NAMALWA (cell line): ENCODE data around the gene GIPR.
"Not testable (repeated sequence)": the region's sequence is repeated elsewhere in the genome, so short reads cannot be mapped to it uniquely, and the experiment has no call there.

Experiments used
- DNase-seq: peaks from one replicate; pipeline ENCODE4 v3.0.0-alpha.2; 2015; ENCODE audit warnings: low spot score

The GIPR gene

GRCh38 chr19:45691516-45692186 lies 23.6 kb downstream of the GIPR start, which contains the start of gene SNRPD2:
Gene SNRPD2 (minus strand): TSS chr19:45691953. CDS start chr19:45691888, 65 bp downstream.
- DNase-seq: peak; percentile 96

- peak; percentile 100 for DNase-seq
Measured at GRCh38 chr19:45692187-45693105, 24.4 kb downstream of the GIPR start, which contains the start of gene QPCTL. Gene QPCTL (plus strand): TSS chr19:45692666. CDS start chr19:45692704, 38 bp downstream.

DNA sequence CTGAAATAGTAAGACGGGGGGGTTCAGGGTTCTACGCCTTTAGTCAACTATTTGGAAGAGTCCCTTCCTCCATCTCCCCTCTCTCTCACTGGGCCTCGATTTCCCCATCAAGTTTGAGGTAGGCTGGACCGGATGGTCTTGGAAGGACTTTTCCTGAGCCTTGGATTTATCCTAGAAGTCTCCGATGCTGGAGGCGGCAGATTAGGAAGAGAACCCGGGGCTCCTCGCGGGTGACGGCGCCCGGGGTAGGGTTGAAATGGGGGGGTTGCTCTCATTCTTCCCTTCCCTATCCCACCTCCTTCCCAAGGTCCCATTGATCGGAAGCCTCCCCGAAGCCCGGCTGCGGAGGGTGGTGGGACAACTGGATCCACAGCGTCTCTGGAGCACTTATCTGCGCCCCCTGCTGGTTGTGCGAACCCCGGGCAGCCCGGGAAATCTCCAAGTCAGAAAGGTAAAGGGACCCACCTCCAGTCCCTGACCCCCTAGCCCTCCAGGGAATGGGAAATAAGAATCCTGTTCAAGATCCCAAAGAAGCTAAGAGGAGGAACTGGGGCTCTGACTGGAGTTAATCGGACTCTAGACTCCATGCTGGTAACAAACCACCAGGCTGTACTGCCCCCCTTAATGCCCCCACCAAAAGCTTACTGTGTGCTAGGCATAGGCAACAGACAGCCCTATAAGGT lies 25.2 kb downstream of the GIPR start:
- DNase-seq: peak; percentile 81

- DNase-seq: no peak
Measured at GRCh38 chr19:45701676-45702075, 33.7 kb downstream of the GIPR start.

DNA sequence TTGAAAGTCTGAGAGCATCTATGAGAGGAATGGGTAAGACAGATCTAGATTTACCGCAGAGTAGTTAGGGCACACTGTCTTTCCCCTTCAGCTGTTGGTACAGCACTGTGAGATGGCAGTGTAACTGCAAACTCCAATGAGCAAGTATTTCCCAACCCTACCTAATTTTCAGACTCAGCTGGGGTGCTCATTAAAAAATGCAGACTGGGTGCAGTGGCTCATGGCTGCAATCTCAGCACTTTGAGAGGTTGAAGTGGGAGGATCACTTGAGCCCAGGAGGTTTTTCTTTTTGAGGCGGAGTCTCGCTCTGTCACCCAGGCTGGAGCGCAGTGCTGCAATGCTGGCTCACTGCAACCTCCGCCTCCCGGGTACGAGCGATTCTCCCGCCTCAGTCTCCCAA lies 37.1 kb downstream of the GIPR start:
- peak; percentile 38 for DNase-seq

GRCh38 chr19:45705710-45706415 lies 37.8 kb downstream of the GIPR start:
- no peak for DNase-seq

DNA sequence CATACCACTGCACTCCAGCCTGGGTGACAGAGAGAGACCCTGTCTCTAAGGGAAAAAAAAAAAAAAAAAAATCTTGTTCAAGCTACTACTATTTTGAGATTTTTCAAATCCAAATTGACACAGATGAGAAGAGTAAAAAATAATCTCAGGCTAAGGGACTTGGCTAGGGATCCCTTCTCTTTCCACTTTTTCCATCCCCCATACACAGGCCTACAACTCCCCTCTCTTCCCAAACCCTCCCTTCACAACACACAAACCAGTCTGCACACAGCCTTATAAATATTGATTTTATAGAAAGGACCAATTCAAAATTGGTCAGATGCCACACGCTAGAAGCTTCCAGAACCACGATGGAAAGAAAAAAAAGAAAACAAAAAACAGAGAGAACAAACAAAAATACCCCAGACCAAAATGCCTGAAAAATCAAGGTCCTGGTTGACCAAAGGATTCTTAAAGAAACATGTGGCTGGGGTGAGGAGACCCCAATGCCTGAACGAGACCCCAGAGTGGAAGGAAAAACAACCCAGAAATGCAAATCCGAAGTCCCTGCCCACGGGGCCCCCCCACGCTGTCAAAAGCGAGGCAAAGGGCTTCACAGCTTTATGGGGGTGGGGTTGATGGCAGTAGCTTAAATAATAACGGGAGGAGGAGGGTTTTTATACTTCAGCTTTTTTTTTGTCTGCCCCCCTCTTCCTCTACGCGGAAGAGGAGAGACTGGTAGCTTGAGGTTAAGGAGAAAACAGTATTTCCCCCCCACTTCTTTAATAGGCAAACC lies 42.5 kb downstream of the GIPR start:
- no peak for DNase-seq

DNA sequence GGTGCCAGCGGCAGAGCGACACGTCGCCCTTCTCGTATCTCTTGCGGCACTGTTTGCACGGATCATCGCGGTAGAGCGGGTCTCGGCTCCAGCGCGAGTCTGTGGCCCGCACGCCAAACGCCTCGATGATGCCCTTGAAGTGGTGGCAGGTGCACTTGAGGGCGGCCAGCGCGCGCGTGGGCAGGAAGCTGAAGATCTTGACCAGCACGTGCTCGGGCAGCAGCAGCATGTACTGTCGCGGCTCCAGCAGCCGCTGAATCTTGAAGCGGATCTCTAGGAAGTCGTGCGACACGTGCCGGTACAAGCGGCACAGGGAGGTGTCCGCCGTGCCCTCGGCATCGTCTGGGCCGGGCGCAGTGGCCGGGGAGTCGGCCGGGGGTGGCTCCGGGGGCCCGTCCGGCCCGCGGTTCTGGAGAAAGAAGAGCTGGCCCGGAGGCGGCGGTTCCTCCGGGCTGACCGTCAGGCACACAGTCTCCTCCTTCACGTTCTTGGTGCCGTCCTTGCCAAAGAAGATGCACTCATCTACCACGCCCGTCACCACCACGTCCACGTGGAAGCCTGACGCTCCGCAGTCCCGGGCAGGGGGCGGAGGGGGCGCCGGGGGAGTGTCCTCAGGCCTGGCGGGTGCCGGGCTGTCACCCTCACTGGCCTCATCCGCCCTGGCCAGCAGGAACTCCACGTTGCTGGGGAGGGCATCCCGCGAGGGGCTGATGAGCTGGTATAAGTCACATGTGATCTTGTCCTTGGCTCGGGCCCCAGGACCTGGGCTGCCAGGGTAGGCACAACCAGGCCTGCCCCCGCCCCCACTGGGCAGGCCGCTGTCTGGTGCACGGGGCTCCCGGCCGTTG lies 44.1 kb downstream of the GIPR start:
- no peak for DNase-seq

DNA sequence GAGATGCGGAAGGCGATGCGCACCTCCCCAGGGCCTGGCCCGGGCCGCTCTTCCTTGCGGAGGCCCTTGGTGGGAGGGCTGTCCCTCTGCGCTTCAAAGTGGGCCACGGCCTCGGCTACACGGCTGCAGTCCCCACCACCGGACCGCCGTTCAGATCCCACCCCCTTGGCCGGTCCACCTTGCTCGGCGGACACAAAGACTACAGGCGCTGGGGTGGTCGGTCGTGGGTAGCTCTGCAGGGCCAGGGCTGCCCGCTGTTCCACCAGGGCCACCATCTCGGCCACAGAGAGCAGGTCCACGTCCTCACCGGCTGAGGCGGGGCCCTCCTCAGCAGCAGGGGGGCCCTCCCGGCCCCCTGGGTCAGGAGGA lies 44.7 kb downstream of the GIPR start:
- DNase-seq: no peak

DNA sequence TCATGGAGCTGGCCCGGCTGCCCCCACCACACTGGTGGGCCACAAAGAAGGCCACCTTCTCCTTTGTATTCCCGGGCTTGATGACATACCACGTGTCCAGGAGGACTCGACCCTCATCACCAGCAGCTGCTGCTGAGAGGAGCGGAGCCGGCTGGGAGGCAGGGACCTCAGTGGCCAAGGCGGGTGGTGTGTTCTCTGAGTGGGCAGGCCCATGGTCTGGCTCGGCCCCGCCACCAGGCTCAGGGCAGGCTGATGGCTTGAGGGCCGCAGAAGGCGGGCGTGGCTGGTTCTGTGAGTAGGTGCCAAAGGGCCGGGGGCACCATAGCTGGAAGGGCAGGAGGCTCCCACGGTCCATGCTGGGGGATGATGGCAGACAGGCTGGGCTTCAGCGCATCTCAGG lies 45.1 kb downstream of the GIPR start:
- DNase-seq: no peak

- no peak for DNase-seq
Measured at GRCh38 chr19:45715139-45715538, 47.1 kb downstream of the GIPR start.

GRCh38 chr19:45716359-45717130 lies 48.5 kb downstream of the GIPR start:
- DNase-seq: no peak

GRCh38 chr19:45717131-45717982 lies 49.3 kb downstream of the GIPR start:
- peak; percentile 99 for DNase-seq

DNA sequence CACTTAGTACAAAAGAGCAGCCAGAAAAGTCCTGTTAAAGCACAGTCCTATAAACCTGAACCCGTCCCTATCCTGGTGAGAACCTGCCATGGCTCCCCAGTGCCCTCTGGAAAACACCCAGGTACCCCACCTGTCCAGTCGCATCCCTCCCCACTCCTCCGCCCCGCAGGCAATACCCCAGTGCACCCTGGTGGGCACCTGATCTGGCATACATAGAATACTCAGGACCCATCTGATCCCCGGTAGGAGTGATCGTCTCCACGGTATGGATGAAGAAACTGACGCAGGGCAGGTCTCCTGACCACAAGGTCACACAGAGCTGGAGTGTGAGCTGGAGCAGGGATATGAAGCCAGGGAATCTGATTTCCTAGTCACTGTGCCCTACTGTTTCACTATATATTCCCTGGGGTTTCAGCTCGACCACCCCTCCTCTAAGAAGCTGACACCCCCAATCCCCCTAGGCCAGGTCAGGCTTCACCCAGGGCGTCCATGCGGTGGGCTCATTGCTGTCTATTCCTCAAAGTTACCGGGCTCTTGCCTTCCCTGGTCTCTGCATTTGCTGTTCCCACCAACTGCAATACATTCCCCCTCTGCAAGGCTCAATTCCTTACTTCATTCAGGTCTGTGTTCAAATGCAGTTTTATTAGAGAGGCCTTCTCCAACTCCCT lies 50.1 kb downstream of the GIPR start:
- DNase-seq: no peak

DNA sequence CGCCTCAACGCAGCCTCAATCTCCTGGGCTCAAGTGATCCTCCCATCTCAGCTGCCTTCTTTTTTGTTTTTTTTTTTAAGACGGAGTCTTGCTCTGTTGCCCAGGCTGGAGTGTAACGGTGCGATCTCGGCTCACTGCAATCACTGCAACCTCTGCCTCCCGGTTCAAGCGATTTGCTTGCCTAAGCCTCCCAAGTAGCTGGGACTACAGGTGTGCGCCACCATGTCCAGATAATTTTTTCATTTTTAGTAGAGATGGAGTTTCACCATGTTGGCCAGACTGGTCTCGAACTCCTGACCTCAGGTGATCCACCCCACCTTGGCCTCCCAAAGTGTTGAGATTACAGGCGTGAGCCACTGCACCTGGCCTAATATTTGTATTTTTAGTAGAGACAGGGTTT lies 52.0 kb downstream of the GIPR start:
- DNase-seq: not testable (repeated sequence)

DNA sequence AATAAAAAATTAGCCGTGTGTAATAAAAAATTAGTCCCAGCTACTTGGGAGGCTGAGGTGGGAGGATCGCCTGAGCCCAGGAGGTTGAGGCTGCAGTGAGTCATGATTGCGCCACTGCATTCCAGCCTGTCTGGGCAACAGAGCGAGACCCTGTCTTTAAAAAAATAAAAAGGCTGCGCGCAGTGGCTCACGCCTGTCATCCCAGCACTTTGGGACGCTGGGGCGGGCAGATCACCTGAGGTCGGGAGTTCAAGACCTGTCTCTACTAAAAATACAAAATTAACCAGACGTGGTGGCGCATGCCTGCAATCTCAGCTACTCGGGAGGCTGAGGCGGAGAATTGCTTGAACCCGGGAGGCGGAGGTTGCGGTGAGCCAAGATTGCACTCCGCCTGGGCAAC lies 60.7 kb downstream of the GIPR start:
- DNase-seq: not testable (repeated sequence)

DNA sequence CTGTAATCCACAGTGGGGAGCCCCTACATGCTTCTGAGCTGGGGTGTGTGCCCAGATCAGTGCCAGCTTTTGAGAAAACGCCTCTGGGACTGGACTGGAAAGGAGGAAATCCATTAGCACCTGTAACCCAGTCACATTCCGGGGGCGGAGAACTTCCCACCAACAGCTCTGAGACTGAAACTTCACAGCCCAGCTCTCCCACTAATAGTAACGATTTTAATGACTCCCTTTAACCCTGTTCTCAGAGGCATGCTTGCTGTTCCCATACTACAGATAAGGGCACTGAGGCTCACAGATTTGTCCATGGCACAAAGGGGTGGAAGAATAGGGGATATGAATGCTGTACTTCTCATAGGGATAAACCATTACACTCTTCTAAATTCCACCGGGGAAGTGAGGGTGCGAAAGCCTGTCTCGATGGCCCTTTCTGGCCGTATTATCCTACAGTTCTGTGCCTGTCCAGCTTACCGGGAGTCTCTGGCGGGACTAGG lies 61.8 kb downstream of the GIPR start:
- DNase-seq: no peak
